ENCODE data around the gene WDR64.

The WDR64 gene

GRCh38 chr1:241847796-241848685 lies 196.0 kb downstream of the WDR64 start, which contains the start of gene EXO1:
EXO1 (plus strand) TSS chr1:241848204; CDS start chr1:241850426, 2,222 bp downstream.
- H3K79me2 ChIP-seq (ENCODE audit: control insufficient read depth, insufficient read depth, low read length, unreplicated experiment), result peaks cover 17% of the 10 kb centered on the region
- peaks cover 9% of the 10 kb centered on the region for H3K36me3 ChIP-seq (ENCODE audit: insufficient read depth, low read length)
- peak within 1 kb of the TSS; percentile 92 for H3K4me3 ChIP-seq (ENCODE audit: low read depth, low read length)
- H3K27ac ChIP-seq (ENCODE audit: low read depth, low read length), result peak within 1 kb of the TSS; percentile 93
- no peaks in the 10 kb centered on the region for H3K27me3 ChIP-seq (ENCODE audit: insufficient read depth, low read length)
- H2AFZ ChIP-seq (ENCODE audit: low read length, unreplicated experiment), result peak within 1 kb of the TSS; percentile 97
- peaks cover 18% of the 10 kb centered on the region for H3K4me1 ChIP-seq (ENCODE audit: control insufficient read depth, insufficient read depth, low read length, unreplicated experiment)

- Histone ChIP-seq H3K27ac (ENCODE audit: low read depth, low read length) (no peak overlapping the region), H3K4me1 (ENCODE audit: control insufficient read depth, insufficient read depth, low read length, unreplicated experiment) (peaks cover 18% of the 10 kb centered on the region), H2AFZ (ENCODE audit: low read length, unreplicated experiment) (peak overlapping the region; percentile 97), H3K4me3 (ENCODE audit: low read depth, low read length) (peak overlapping the region; percentile 92), H3K27me3 (ENCODE audit: insufficient read depth, low read length) (no peaks in the 10 kb centered on the region), H3K79me2 (ENCODE audit: control insufficient read depth, insufficient read depth, low read length, unreplicated experiment) (peaks cover 17% of the 10 kb centered on the region), H3K36me3 (ENCODE audit: insufficient read depth, low read length) (peaks cover 13% of the 10 kb centered on the region)
Observed at GRCh38 chr1:241848686-241849344, 196.7 kb downstream of the WDR64 start.

GRCh38 chr1:241849345-241849695 lies 197.2 kb downstream of the WDR64 start:
- no peak overlapping the region for H3K27ac ChIP-seq (ENCODE audit: low read depth, low read length)
- H3K27me3 ChIP-seq (ENCODE audit: insufficient read depth, low read length), result no peaks in the 10 kb centered on the region
- peak overlapping the region; percentile 92 for H3K4me3 ChIP-seq (ENCODE audit: low read depth, low read length)
- H3K4me1 ChIP-seq (ENCODE audit: control insufficient read depth, insufficient read depth, low read length, unreplicated experiment), result peaks cover 18% of the 10 kb centered on the region
- H2AFZ ChIP-seq (ENCODE audit: low read length, unreplicated experiment), result peak overlapping the region; percentile 97
- peaks cover 17% of the 10 kb centered on the region for H3K79me2 ChIP-seq (ENCODE audit: control insufficient read depth, insufficient read depth, low read length, unreplicated experiment)
- H3K36me3 ChIP-seq (ENCODE audit: insufficient read depth, low read length), result peaks cover 16% of the 10 kb centered on the region
